Suprapubic skin (tissue), 4 donors: ENCODE measurements around the gene HOXD12.

ENCODE experiments used
- CTCF ChIP-seq, 2 donors: fragments of 200-600 bp in 1 of 2; fragments of 450-650 bp in 1 of 2; sonication (generic) in 1 of 2; IDR thresholded peaks; one replicate each; pipeline ENCODE4 v1.5.1; 2016 to 2019; ENCODE audit warnings: antibody characterized with exemption in 2 of 2, mild to moderate bottlenecking in 1 of 2, moderate library complexity in 1 of 2
- POLR2A ChIP-seq, 2 donors: fragments of 450-650 bp; IDR thresholded peaks; one replicate each; pipeline ENCODE4 v1.6.1; 2017; ENCODE audit warnings: antibody characterized with exemption in 2 of 2, mild to moderate bottlenecking in 2 of 2, moderate library complexity in 2 of 2
- POLR2AphosphoS5 ChIP-seq, 3 donors: sonication (generic); formaldehyde crosslinking; IDR thresholded peaks; one replicate each; pipeline ENCODE4 v1.6.1; 2017; ENCODE audit warnings: antibody characterized with exemption in 3 of 3

- TF ChIP-seq CTCF (IDR thresholded peaks at IDR 0.05) = no peak
- no peak for TF ChIP-seq POLR2A (IDR thresholded peaks at IDR 0.05)
- no peak for TF ChIP-seq POLR2AphosphoS5 (IDR thresholded peaks at IDR 0.05)
These were observed 8.7 kb upstream of the HOXD12 start for GRCh38 chr2:176090862-176091261.
